HEK293T (cell line): ENCODE measurements around the gene EXOC6B.
A peak's percentile ranks its signal among the peaks of the same experiment; 100 is the strongest.

Experiments
- CTCF ChIA-PET: fragments of 350-600 bp; formaldehyde crosslinking; extraction: SDS; loops from one replicate; lab custom pipeline; 2021; ENCODE audit warnings: antibody characterized with exemption, inconsistent platforms; lab: Yijun Ruan, JAX
- POLR2A ChIA-PET: fragments of 350-600 bp; formaldehyde crosslinking; extraction: SDS; loops from one replicate; lab custom pipeline; 2020; ENCODE audit warnings: antibody characterized with exemption, inconsistent platforms; lab: Yijun Ruan, JAX
- DNase-seq: peaks from one replicate; pipeline ENCODE4 v3.0.0; 2012; ENCODE audit warnings: mixed read lengths; ENCODE audit errors: extremely low spot score
- ARNT ChIP-seq: fragments of 450-650 bp; IDR thresholded peaks from 2 replicates; pipeline ENCODE4 v1.6.1; 2017; ENCODE audit warnings: mild to moderate bottlenecking
- BHLHE40 ChIP-seq: fragments of 450-650 bp; IDR thresholded peaks from 2 replicates; pipeline ENCODE4 v1.6.1; 2016; ENCODE audit warnings: mild to moderate bottlenecking, moderate library complexity, borderline replicate concordance
- CTBP1 ChIP-seq: fragments of 450-650 bp; IDR thresholded peaks from 2 replicates; pipeline ENCODE4 v1.6.1; 2016; ENCODE audit warnings: borderline replicate concordance
- ELF4 ChIP-seq: fragments of 450-650 bp; IDR thresholded peaks from 2 replicates; pipeline ENCODE4 v1.6.1; 2017; ENCODE audit warnings: antibody characterized with exemption
- FOXA1 ChIP-seq: fragments of 450-650 bp; IDR thresholded peaks from 2 replicates; pipeline ENCODE4 v1.6.1; 2016; ENCODE audit warnings: mild to moderate bottlenecking
- FOXK2 ChIP-seq: fragments of 450-650 bp; IDR thresholded peaks from 2 replicates; pipeline ENCODE4 v1.6.1; 2016; ENCODE audit warnings: mild to moderate bottlenecking
- FOXM1 ChIP-seq: fragments of 450-650 bp; IDR thresholded peaks from 2 replicates; pipeline ENCODE4 v1.6.1; 2017; ENCODE audit warnings: mild to moderate bottlenecking, borderline replicate concordance
- HDGF ChIP-seq: fragments of 450-650 bp; IDR thresholded peaks from 2 replicates; pipeline ENCODE4 v1.6.1; 2017; ENCODE audit warnings: antibody characterized with exemption, borderline replicate concordance
- L3MBTL2 ChIP-seq: fragments of 450-650 bp; conservative IDR thresholded peaks from 2 replicates; pipeline ENCODE4 v1.6.1; 2016; ENCODE audit warnings: mild to moderate bottlenecking
- LEF1 ChIP-seq: fragments of 450-650 bp; IDR thresholded peaks from 2 replicates; pipeline ENCODE4 v1.6.1; 2017; ENCODE audit warnings: mild to moderate bottlenecking, borderline replicate concordance
- NFRKB ChIP-seq: fragments of 450-650 bp; IDR thresholded peaks from 2 replicates; pipeline ENCODE4 v1.6.1; 2016; ENCODE audit warnings: mild to moderate bottlenecking, moderate library complexity
- SP1 ChIP-seq: fragments of 450-650 bp; IDR thresholded peaks from 2 replicates; pipeline ENCODE4 v1.6.1; 2017
- SUZ12 ChIP-seq: fragments of 450-650 bp; IDR thresholded peaks from 2 replicates; pipeline ENCODE4 v1.6.1; 2016; ENCODE audit warnings: mild to moderate bottlenecking
- TARDBP ChIP-seq: fragments of 450-650 bp; IDR thresholded peaks from 2 replicates; pipeline ENCODE4 v1.6.1; 2016
- ZNF384 ChIP-seq: fragments of 450-650 bp; IDR thresholded peaks from 2 replicates; pipeline ENCODE4 v1.6.1; 2016
- TF ChIP-seq, protein P1 (sequence below): fragments of 450-650 bp; IDR thresholded peaks from 2 replicates; pipeline ENCODE4 v1.6.1; 2016

The EXOC6B gene

GRCh38 chr2:72779495-72779894 is 46.3 kb downstream of the EXOC6B start:
- ChIA-PET CTCF (interaction anchor here (1.6 kb wide), 1 partner anchor 83 kb away, joined by 4 read pairs; no protein-coding TSS in a partner anchor), POLR2A (no interaction called here)
- TF ChIP-seq BHLHE40 (no peak), FOXA1 (no peak), L3MBTL2 (no peak), LEF1 (no peak), FOXM1 (no peak)
- DNase-seq = no peak

DNA sequence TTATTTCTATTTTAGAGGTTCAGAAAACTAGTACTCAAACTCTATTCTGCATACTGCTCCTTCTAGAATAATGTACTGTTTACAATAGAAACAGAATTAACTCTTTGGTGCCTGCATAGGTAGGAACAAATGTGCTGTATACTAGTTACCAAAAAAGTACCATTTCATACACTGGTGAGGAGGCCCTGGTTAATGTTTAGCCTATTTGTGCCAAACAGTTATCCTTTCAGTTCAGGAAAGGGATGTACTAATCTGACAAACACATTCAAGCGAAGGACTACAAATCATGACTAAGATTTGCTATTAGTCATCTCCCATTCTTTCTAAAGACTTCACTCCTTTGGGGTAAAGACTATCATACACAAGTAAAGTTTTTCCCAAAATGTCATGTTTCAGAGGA is 47.4 kb downstream of the EXOC6B start:
- TF ChIP-seq FOXK2 (no peak), SUZ12 (no peak), TARDBP (no peak), ARNT (no peak), FOXA1 (no peak), FOXM1 (no peak), SP1 (no peak), CTBP1 (no peak), BHLHE40 (no peak), NFRKB (no peak), L3MBTL2 (no peak), HDGF (no peak), ELF4 (no peak)
- TF ChIP-seq, protein P1, sequence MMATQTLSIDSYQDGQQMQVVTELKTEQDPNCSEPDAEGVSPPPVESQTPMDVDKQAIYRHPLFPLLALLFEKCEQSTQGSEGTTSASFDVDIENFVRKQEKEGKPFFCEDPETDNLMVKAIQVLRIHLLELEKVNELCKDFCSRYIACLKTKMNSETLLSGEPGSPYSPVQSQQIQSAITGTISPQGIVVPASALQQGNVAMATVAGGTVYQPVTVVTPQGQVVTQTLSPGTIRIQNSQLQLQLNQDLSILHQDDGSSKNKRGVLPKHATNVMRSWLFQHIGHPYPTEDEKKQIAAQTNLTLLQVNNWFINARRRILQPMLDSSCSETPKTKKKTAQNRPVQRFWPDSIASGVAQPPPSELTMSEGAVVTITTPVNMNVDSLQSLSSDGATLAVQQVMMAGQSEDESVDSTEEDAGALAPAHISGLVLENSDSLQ = no peak
- ChIA-PET CTCF (no interaction called here), POLR2A (no interaction called here)
- DNase-seq = no peak

- ChIA-PET CTCF (interaction anchor here (0.6 to 1.4 kb wide), 3 partner anchors 89 to 167 kb away, joined by 4 to 9 read pairs (median 8); no protein-coding TSS in a partner anchor), POLR2A (no interaction called here)
- TF ChIP-seq FOXK2 (no peak), ELF4 (no peak), HDGF (no peak), ZNF384 (no peak), ARNT (no peak), L3MBTL2 (no peak)
- TF ChIP-seq, protein P1 = no peak; the same call in 1 of the 2 replicates
- DNase-seq = peak; percentile 62
Observed at GRCh38 chr2:72770879-72771461, 54.9 kb downstream of the EXOC6B start.

DNA sequence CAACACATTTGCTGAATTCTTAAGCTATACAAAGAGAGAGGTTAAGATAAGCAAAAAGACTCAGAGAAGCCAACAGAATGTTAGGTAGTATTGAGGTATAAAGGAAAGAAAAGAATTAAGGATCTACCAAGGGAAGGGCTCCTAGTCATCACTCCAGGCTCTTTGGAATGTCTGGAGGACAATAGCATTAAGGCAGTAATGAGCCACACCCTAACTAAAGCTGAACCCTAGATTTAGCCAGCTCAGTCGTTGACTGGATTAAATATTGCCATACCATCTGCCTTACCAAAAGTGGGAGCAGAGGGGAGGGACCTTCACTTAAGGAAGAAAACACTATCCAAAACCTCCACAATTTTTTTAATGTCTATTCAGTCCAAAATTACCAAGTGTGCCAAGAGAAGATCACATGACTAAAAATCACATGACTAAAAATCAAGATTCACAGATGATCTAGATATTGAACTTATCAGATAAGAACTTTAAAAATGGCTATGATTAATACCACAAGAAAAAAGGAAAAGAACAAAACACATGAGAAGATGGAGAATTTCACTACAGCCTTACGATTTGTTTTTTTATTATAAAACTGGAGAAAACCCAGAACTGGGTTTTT is 59.7 kb downstream of the EXOC6B start:
- DNase-seq = no peak
- TF ChIP-seq SP1 (no peak), LEF1 (no peak), L3MBTL2 (no peak), ARNT (no peak), ZNF384 (no peak), BHLHE40 (no peak), NFRKB (no peak), FOXA1 (no peak)
- TF ChIP-seq, protein P1 = no peak
- ChIA-PET CTCF (interaction anchor here (0.6 kb wide), 1 partner anchor 1235 kb away, joined by 3 read pairs; no protein-coding TSS in a partner anchor), POLR2A (no interaction called here)

DNA sequence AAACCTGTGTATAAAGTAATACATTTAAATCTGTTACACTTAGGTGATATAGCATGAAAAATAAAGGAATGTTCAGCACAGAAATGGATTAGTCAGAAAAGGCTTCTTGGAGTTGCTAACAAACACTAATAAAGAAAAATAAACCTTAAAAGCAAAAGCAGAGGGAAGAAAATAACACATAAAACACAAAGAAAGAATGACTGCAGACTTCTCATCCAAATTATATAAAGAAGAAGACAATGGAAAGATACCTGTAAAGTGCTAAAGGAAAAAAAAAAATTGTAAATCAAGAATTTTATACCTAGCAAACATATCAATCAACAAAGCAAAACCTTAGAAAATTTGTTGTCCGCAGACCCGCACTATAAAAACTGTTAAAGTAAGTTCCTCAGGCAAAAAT is 63.6 kb downstream of the EXOC6B start:
- POLR2A ChIA-PET = no interaction called here
- no peak for TF ChIP-seq BHLHE40
- TF ChIP-seq NFRKB = no peak
- 0 out of 2 replicates have a peak, but pooled peaks have one; percentile 45 for TF ChIP-seq ZNF384
- TF ChIP-seq TARDBP = no peak
- TF ChIP-seq FOXM1 = no peak
- no peak for TF ChIP-seq HDGF
- no peak for TF ChIP-seq FOXK2
- no peak for TF ChIP-seq CTBP1
- CTCF ChIA-PET = no interaction called here
- no peak for DNase-seq

DNA sequence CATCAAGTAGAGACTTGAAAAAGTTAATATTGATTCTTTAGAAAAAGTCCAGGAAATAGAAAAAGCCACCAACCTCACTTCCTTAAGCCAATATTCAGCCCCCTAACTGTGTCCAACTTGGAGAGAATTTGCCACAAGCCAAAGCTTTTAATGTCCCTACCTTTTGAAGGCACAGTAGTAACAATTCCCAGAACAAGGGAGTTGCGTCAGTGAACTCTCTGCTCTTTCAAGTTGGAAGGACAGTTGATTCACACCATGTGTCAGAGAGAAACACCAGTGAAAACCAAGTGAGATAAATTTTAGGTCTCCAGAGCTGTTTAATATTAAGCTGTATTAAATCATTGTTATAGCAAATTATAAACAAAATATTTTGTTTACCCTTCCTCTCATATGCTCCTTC is 66.1 kb downstream of the EXOC6B start:
- POLR2A ChIA-PET = no interaction called here

More for the DNA sequence above, 66.1 kb downstream of the EXOC6B start:
- DNase-seq = no peak
- CTCF ChIA-PET = no interaction called here
- no peak for TF ChIP-seq FOXA1
- no peak for TF ChIP-seq SP1
